ENCODE results near the gene LSM3.
"Not testable (repeated sequence)": the region's sequence is repeated elsewhere in the genome, so short reads cannot be mapped to it uniquely, and the experiment has no call there.

LSM3 gene

DNA sequence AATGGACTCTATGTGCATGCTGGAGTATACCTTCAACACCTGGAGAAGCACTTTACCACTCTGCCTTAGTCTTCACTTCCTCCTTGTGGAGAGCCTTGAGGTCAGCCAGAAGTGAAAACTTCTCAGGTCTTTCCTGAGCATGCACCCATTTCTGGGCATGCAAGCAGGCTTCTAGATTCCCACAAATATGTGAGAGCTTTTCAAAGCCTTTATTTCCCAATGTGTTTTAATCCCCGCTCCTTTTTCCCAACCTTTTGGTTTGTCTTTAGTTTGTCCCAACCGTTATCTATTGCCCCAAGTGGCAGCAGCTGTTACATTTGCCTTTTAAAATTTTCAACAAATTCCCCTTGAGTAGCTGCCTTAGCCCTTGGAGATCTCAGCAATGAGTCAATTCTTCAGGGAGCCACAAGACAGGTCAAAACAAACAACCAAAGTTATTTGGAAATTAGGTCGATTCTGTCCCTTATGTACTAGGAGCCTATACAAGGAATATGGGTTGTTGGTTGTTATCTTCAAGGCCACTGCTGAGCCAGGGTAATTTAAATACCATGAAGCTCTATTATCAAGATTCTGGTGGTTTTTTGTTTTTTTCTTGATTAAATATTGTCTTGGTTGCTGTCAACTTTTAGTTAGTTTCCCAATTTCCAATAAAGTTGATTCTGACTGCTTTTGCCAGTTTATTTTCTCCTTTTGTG lies 44.4 kb downstream of the LSM3 start:
- no peak for DNase-seq

GRCh38 chr3:14223595-14223994 lies 45.0 kb downstream of the LSM3 start:
- no peak for DNase-seq

- DNase-seq, result no peak
Measured at GRCh38 chr3:14224895-14225294, 46.3 kb downstream of the LSM3 start.

GRCh38 chr3:14225421-14225820 lies 46.8 kb downstream of the LSM3 start:
- DNase-seq, result no peak

- not testable (repeated sequence) for DNase-seq
Measured at GRCh38 chr3:14226351-14226750, 47.7 kb downstream of the LSM3 start.

DNA sequence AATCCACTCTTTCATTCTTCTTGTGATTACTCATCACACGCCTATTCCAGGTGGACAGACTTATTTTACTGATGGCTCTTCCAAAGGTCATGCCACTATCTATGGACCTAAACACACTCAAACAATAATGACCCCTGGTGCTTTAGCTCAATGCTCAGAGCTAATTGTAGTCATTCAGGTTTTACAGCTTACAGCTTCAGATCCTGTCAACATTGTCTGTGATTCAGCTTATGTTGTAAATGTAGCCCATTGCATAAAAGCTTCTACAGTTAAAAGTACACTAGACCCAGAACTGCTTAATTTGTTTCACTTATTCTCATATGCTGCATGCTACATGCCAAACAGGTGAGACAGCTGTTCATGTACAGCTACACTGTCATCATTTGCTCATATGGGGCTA lies 49.2 kb downstream of the LSM3 start:
- DNase-seq, result no peak

DNA sequence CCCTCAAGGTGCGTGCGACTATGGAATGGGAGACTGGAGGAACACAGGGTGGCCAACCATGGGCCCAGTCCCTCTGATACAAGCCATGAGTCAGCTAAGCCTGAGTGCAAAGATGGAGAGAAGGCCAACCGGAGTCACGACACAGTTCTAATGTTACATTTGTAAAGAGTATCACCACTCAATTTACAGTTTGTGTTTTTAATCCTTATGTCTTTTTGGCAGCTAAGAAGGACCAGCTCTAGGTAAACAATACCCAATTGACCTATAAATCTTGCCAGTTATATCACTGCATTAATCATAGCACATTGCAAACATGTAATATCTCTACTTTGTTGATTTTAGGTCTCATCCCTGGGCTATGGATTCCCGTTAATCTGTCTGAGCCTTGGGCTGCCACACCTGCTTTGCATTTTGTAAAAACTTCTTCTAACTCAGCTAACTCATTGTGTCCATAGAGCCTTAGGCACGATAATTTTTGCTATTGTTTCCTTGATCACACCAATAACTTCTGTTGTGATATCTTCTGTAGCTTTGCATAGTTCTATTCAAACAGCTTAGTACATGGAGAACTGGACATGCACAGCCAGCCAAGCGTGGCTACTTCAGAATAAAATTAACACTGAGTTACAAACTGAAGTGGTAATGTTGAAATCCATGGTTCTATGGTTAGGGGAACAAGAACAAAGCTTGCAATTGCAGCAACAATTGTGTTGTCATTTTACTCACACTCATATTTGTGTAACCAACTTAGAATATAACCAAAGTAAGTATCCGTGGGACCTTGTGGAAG lies 50.3 kb downstream of the LSM3 start:
- no peak for DNase-seq

DNA sequence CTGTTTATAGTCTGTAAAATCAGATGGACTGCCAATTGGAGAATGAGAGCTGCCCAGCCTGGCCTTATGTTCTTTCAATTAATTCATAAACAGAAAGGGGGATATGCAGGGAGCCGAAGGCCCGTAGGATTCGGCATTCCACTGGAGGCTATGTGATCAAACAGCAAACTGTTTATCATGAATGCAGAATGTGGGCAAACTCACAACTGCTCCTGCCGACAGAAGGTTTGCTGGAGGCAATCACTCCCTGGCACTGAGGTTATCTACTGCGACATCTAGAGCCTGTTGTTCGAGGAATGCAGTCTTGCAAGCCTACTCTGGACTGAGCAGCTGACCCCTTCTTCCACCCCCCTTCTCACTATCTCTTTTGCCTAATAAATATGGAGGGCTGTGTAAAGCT lies 51.1 kb downstream of the LSM3 start:
- DNase-seq, result not testable (repeated sequence)

DNA sequence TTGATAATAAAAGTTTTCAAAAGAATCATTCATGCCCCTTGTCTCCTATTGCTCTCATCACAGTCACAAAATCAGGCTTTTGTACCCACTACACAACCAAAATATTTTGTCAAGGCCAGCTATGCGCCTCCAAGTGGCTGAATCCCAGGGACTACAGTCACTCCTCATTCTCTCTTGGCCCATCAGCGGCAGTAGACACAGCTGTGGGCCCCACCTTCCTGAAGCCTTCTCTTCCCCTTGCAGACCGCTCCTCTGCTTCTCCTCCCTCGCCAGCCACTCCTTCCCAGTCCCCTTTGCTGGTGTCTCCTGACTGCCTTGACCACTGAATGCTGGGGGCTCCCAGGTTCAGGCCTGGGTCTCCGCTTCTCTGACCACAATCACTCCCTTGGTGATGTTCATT lies 52.1 kb downstream of the LSM3 start:
- DNase-seq, result no peak

DNA sequence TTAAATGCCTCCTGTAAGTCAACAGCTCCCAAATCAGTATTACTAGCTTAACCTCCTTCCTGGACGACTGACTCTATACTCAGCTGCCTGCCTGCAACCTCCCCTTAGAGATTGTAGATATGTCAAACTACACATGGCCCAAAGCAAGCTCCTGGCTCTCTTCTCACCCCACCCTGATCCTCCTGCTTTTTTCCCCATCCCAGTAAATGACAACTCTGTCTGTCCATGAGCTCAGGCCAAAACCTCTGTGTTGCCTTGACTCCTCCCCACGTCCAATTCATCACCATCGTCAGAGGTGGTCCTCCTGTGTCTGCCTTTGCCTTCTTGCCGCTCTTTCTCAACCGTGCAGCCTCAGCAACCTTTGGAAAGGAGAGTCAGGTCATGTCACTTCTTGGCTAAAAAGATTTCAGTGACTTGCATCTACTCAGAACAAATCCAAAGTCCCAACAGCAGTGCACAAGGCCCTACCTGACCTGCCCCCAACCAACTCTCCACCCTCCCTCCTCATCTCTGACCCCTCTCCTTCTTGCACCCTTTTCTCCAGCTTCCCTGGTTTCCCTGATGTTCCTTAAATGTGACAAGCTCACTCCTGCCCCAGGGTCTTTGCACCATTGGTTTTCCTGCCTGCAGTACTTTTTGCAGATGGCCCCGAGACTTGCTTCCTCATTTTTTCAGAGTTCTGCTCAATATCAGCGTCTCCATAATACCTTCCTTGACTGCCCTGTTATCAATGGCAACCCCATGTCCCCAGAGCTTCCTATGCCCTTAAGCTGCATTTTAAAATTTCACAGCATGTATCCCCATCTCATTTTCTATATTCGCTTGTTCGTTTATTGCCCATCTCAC lies 52.8 kb downstream of the LSM3 start:
- DNase-seq, result no peak

DNA sequence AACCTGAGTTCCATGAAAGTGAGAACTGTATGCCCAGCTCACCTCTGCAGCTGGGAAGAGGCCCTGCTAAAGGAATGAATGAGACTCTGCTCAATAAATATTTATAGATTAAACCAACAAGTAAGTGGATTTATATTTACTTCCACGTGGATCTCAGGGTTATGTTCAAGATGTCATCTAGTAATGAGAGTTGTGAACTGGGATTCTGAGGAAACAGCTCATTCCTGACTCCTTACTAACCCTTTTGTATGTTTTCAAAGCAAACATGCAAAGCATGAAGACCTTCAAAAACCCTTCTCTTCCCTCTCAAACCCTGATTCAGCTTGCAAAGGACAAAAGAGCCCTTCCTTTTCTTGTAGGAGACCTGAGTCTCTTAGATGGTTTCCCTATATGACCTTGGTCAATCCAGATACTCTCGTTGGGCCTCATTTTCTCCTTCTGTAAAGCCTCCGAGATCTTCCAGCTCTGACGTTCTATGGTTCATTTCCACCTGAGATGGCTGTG lies 53.4 kb downstream of the LSM3 start:
- DNase-seq, result no peak

DNA sequence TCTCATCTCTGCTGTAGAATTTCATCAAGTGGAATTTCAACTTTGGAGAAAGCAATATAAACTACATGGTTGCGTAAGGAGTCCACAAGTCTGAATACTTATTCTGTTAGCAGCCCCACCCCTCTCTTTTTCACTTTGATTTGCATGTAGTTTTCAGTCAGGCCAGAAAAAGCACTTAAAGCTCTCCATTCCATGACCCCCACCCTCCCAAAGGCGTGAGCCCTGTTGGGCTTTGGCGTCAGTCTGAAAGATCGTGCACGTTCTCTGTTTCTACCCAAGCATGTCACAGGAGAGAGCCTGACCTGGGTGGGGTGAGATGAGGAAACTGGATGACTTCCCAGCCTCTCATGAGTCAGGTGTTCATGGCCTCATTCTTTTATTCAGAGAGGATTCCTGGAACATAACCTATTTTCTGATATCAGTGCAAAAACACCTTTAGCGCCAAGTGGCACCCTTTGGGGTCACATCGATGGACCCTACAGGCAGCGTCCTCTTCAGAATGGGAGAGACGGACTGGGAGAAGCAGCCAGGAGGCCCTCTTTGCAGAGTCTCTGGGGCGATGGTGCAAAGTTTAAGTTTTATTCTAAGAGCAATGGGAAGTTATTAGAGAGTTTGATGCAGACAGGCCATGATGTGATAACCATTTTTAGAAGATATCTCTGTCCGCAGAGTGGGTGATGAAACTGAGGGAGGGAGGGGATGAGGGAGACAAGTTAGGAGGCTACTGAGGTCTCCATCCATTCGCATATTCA lies 55.8 kb downstream of the LSM3 start:
- DNase-seq, result no peak

- no peak for DNase-seq
Measured at GRCh38 chr3:14235003-14235911, 56.6 kb downstream of the LSM3 start.

DNA sequence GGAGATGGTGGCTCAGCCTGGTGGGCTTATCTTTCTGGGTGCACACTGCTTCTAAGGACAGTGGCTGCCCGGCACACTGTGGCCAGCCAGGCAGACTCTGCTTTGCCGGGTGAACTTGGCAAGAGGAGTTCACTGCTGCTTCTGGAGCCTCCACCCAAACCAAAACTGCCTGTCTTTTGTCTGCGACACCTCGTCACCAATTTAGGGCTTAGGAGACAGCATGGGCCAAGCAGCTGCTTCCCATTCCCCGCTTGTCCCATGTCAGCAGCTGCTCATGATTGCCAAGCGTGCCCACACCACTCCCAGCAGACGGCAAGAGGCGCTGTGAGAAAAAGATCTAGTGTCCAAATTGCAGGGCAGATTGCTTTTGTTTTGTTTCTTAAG lies 57.3 kb downstream of the LSM3 start:
- no peak for DNase-seq

DNA sequence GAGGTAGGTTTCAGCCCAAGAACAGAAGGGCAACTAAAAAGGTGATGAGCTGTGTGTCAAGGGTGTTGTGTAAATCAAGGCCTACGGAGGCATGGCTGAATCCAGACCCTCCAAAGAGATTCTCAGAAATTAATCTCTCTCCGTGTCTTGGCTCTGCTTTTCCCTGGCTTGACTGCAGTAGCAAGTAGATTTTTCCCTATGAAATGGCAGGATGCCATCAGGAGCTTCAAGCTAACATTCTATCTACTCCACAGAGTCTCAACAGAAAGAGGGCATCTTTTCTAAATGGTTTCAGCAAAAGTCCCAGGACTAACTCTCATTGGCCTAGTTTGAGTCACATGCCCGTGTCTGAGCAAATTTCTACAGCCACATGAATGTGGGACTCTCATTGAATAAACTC lies 58.3 kb downstream of the LSM3 start:
- DNase-seq, result no peak

- no peak for DNase-seq
Measured at GRCh38 chr3:14237457-14237856, 58.8 kb downstream of the LSM3 start.

DNA sequence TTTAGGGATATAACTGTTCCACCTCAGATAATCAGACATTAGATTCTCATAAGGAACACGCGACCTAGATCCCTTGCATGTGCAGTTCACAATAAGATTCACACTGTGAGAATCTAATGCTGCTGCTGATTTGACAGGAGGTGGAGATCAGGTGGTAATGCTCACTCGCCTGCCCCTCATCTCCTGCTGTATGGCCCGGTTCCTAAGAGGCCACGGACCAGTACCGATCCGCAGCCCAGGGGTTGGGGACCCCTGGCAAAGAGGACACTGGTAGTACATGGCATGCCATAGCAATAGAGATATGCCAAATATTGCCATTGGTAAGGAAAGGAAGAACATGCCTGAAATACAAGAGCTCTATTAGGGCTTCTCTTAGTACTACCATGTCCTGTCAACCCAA lies 59.7 kb downstream of the LSM3 start:
- DNase-seq, result no peak

DNA sequence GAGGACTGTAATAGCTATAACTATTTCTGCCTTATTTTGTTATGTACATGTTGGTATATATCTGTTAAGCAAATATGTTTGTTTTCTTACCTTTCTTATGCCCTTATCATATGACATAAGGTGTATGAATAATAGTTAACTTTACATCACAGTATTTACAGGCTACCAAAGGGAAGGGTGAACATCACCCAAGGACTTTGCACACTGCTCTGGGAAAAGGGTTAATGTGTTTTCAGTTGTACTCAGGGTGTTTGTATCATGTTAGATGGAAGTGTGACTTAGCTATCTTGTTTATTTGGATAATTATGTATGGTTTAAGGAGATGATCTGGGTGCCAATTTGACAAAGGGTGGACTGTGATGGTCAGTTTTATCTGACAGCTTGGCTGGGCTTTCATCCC lies 60.3 kb downstream of the LSM3 start:
- no peak for DNase-seq

- no peak for DNase-seq
Measured at GRCh38 chr3:14239940-14240339, 61.3 kb downstream of the LSM3 start.

GRCh38 chr3:14240366-14240765 lies 61.7 kb downstream of the LSM3 start:
- DNase-seq, result no peak

DNA sequence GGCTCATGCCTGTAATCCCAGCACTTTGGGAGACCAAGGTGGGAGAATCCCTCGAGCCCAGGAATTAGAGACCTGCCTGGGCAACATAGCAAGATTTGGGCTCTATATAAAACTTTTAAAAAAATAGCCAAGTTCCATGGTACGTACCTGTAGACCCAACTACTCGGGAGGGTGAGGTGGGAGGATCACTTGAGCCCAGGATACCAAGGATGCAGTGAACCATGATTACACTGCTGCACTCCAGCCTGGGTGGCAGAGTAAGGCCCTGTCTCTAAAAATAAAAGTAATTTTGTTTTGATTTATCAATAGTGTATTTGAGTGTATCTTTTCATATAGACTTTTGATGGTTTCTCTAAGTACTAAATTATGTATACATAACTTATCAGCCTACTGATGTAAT lies 63.1 kb downstream of the LSM3 start:
- DNase-seq, result no peak

All from eye (tissue), 1 donor.